GM19395 (cell line): Measurements from ENCODE around the gene ZFP36L1.

ENCODE experiments used
- ATAC-seq: cut with Tn5 transposase; IDR thresholded peaks from one replicate; pipeline ENCODE4 v1.9.1; 2021; ENCODE audit warnings: mild to moderate bottlenecking, moderate library complexity; ENCODE audit not compliant: unreplicated experiment

The ZFP36L1 gene

DNA sequence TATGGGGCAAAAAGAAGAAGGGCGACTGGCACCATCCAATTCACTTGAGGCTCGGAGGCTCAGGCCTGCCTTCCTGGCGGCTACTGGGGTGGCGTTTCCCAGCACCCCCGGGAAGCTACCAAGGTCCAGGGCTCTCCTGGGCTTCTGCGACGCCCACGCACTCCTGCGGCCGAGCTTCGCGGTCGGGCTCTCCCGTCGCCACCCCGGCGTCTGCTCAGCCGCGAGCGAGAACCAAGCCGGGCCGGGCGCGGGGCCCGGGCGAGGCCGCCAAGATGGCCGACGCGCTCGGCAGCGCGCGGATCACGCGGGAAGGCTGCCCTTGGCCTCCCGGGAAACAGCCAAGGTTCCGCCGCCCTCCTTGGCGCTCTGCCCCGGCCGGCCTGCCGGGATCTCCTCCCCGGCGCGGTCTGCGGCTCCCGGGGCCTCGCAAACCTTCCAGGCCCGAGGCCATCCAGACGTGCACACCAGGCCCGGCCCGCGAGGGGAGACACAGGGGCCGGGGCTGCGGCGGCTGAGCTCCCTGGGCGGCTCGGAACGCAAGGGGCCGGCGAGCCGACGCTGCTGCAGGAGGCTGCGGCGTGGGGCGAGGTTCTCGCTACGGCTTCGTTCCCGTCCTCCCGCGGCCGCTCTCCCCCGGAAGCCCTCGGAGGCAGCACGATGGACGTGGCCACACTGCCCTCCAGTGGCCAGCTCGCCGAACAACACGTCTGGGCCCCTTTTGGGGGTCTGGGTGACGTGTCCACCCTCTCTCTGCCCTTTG lies 23.5 kb upstream of the ZFP36L1 start:
- ATAC-seq: peak; percentile 49

DNA sequence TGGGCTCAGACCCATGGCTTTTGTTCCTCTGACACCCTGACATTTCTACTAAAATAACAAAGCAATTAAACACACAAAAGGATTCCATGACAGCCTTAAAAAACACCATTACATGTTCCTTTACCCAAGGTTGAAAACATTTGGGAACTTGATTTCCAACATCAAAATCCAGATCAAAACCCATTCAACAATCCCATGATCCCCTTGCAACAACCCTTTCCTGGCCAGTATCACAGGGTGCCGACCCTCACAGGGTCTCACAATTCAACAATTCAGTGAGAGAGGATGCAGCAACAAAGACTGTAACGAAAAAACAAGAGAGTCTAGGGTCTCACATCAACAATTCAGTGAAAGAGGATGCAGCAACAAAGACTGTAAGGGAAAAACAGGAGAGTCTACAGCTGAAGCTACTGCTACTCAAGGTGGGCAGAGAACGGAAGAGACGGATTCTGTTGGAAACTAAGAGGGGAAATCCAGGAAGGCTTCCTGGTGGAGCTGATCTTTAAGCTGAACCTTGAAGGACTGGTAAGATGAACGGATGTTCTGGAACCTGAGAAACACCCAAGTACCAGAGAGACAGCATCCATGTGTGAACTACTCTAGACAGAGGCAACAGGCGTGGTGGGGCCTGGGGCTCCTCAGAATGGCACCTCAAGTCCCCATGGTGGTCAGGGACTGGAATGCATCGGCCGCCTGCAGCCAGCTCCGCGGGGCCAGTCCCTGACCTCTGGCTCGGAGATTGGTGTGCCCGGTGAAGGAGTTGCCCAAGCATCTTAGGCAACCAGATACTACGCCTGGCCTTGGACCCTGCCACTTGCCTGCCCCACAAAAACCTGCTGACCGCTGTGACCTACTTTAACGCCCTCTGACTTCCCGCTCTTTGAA lies 22.7 kb upstream of the ZFP36L1 start:
- no peak for ATAC-seq

GRCh38 chr14:68814539-68815297 lies 21.9 kb upstream of the ZFP36L1 start:
- ATAC-seq: peak; percentile 49

DNA sequence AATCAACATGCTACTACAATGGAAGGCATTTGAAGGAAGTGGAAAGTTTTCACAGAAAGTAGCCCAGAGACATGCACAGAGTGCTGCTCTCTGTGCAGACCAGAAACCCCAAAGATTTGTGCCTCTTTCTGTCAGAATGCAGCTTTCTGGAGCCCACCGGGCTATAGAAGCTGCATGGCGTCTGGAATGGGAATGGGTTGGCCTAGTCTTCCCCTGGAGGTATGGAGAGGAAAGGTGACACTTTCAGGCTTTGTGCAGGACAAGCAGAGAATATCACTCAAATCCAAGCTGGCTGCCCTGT lies 21.3 kb upstream of the ZFP36L1 start:
- no peak for ATAC-seq

DNA sequence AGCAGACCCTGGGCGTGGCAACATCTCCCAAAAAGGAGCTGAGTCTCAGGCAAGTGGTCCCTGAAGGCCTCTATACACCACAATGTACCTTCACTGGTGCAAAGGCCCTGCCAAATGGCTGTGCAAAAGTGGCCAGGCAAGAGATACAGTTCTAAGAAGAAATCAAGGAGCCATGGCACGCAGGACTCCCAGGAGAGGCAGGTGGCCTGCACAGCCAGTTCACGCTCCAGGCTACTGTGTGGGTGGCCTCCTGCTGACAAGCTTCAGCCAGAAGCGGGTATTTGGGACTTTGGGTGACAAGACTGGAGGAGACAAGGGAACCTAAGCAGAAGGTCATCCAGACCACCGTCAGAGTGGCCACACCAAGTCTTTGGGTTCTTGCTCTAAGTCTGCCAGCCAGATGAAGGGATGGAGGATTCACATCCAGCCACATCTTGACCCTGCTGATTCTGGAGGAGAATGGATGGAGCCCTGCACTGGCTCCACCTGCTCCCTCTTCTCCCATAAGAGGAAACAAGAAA lies 20.5 kb upstream of the ZFP36L1 start:
- ATAC-seq: no peak

DNA sequence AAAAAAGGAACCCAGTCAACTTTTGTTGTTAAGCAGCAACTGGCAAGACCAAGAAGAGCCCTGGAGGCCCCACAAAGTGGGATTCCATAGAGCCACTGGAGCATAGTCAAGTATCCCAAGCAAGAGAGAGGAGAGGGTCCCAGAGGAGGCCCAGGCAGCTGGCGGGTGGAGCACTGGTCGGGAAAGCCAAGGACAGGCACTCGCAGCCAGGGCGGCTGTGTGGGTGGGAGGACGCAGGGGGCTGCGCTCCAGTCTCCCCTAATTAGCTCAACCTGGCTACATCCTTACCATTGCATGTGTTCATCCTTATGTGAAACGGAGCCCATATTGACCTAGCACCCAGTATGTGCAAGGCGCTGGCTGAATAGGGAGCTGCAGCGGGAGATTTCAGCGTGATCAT lies 18.3 kb upstream of the ZFP36L1 start:
- ATAC-seq: no peak

GRCh38 chr14:68810173-68811153 lies 17.6 kb upstream of the ZFP36L1 start:
- no peak for ATAC-seq

DNA sequence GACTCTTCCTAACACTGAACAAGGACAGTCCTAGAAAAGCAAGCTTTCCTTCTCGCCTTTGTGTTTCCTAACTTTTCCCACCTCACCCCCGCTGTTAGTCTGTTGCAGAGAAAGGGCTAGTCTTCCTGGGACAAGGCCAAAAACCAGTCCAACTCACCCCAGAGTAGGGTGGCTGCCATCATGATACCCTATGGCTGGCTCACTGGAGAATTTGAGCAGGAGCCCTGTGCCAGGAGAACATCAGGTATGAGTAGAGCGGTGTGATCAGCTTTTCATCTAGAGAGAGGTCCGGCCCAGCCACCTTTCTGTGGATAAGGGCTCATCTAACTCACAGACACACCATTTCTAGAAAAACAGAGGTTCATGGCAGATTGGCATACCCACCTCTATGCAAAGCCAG lies 16.7 kb upstream of the ZFP36L1 start:
- no peak for ATAC-seq

DNA sequence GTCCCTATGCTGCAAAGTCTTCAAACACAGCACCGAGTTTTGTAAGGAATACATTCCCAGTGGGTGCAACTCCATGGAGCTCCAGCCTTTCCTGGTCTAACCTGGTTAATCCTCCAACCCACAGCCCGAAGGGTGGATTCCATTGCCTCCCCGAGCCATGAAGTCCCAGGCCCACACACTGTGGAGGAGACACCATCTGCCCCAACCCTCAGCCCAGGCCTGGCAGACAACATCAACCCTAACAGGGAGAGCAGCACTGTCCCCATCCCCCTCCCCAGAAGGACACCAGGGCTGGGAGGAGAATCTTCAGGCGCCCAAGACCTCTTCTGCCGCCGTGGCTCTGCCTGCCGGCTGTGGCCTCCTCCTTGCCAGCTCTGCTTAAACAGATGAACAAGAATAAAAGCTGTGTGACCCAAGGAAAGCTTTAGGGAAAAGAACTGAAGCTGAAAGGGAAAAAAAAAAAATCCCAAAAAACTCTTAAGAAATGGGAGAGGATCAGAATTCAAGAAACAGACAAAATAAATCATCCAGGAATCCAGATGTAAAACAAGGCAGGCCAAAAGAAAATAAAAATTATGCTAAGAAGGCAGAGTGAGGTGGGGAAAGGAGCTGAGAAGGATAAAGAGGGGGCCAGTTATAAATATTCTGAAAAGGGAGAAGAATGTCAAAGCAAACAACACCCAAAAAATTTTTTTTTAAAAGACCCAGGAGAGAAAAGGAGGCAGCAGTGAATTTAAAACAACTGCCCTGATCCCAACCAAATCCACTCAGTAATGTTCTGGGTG lies 16.0 kb upstream of the ZFP36L1 start:
- ATAC-seq: no peak

DNA sequence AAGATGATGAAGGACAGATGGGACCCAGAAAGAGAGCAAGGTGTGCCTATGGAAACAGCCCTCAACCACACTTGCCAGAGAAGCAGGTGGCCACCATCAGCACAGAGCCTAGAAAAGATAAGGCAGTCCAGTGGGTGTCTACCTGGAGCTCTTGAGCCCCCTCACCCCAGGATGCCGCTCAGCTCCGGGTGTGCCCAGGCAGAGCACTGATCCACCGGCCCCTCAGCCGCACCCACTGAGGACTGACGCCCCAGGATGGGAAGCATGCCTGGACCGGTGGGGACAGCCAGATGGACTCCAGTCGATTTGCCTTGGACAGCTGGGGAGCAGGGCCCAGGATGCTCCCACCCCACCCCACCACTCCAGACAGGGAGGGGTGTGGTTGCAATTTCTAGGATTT lies 15.1 kb upstream of the ZFP36L1 start:
- ATAC-seq: no peak

DNA sequence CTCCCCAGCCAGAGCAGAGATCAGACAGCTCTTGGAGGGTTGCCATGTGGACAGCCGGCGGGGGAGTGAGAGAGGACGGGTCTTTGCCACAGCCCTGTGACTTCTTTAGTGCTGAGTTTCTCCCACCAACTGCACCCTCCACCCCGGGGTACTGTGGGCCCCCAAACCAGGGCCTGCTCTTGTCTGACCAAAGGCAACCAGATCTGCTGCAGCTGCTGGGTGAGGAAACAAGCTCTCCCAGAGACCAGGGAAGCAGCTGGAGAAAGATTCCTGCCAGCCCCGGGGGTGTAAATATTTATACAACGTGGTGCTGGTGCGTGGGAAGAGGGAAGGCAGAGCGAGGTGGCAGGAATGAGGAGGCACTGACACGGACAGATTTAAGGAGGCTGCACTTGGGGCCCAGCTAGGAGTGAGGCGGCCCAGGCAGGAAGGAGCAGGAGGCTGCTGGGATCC lies 14.3 kb upstream of the ZFP36L1 start:
- no peak for ATAC-seq

- ATAC-seq: no peak
These were observed 13.8 kb upstream of the ZFP36L1 start for GRCh38 chr14:68806526-68807147.

DNA sequence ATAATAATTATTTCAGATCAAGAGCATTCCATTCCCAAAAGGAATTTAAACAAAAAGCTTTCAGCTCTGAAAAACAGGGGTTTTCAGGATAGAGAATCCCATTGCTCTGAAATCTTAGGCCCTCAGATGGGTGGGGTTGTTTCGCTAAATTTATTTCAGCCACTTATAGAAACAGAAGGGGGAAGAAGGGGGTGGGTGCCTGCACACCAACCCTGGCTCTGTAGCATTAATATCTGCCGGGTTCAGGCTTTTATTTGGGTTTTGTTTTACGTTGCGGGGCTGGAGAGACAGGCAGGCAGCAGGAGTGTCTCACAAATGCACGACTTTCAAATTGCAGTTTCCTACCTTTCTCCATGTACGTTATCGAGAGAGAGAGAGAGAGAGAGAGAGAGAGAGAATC lies 12.5 kb upstream of the ZFP36L1 start:
- no peak for ATAC-seq

GRCh38 chr14:68801631-68802030 lies 8.8 kb upstream of the ZFP36L1 start:
- no peak for ATAC-seq

DNA sequence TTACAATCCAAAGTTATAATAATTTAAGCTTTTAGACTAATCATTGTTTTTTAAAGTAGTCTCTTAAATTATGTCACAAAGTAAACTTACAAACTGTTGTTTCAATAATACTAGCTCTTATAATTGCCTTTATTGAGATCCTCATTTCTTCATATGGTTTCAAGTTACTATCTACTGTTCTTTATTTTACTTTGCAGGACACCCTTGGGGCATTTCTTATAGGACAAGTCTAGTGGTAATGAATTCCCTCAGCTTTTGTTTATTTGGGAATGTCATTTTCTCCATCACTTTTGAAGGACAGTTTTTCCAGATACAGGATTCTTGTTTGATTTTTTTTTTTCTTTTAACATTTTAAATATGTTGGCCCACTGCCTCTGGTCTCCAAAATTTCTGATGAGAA lies 8.1 kb upstream of the ZFP36L1 start:
- ATAC-seq: no peak

DNA sequence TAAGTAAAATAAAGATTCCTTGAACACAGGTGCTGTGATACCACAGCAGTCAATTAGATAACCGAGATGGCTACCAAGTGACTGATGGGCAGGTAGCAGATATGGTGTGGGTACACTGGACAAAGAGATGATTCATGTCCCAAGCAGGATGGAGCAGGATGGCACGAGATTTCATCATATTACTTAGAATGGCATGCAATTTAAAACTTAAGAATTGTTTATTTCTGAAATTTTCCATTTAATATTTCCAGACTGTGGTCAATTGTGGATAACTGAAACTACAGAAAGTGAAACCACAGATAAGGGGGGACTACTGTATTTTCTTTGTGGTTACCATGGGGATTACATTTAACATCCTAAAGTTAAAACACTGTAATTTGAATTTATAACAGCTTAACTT lies 7.5 kb upstream of the ZFP36L1 start:
- ATAC-seq: no peak

- no peak for ATAC-seq
These were observed 5.8 kb upstream of the ZFP36L1 start for GRCh38 chr14:68798621-68799020.

DNA sequence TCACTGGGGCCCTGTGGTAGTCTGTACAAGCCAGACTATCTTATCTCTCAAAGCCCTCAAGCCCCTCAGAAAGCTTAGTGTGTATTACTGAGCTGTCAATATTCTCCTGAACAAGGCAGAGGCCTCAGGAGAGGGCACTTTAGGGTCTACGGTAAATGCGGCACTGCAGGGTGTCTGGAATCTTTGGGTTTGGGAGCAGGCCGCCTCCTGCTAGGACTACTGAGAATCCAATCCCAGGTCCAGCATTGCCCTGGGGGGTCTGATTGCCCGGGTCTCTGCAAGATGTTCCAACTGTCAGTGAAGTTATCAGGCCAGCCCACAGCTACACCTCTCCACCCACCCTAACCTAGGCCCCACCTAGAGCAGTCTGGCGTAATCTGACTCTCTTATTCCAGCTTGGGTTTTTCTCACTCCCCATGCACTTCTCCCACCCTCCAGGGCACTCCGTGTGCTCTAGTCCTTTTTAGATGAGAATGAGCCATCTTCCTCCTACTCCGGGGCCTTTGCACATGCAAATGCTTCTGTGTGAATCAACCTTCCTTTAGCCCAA lies 4.3 kb upstream of the ZFP36L1 start:
- ATAC-seq: no peak
